PC-9 (cell line): Measurements from ENCODE around the gene STK26. TPM values are rescaled to one million over a fixed set of nuclear protein-coding genes. Genes with fewer than 3 reads are reported as not detected.

Source experiments
- BruUV-seq: library from RNA; stranded (reverse); fragments of 400-500 nt; replicated peaks from 2 replicates; lab custom pipeline; 2021; lab: Mats Ljungman, UMichigan
- CTCF ChIA-PET: fragments of 300-600 bp; sonication (Branson Sonifier 250); formaldehyde crosslinking; loops from one replicate; lab custom pipeline; 2022; ENCODE audit warnings: antibody characterized with exemption; lab: Charles Lee
- POLR2A ChIA-PET: fragments of 300-600 bp; sonication (Branson Sonifier 250); formaldehyde crosslinking; loops from one replicate; lab custom pipeline; 2022; ENCODE audit warnings: antibody characterized with exemption; ENCODE audit not compliant: unreplicated experiment; lab: Charles Lee
- DNase-seq, 2 experiments: peaks; one replicate each; pipeline versions ENCODE4 v3.0.0 to v3.0.0-alpha.2; 2015 to 2022; ENCODE audit warnings: mixed read lengths in 1 of 2
- H2AFZ ChIP-seq: fragments of 200-600 bp; sonication (generic); 2 replicates; pipeline ENCODE4 v1.8.1; 2017; ENCODE audit warnings: antibody characterized with exemption
- H3F3A ChIP-seq: fragments of 200-600 bp; sonication (generic); 2 replicates; pipeline ENCODE4 v1.8.1; 2017; ENCODE audit warnings: antibody characterized with exemption, mild to moderate bottlenecking, low read depth; ENCODE audit not compliant: insufficient read depth
- H3K27ac ChIP-seq: fragments of 200-600 bp; sonication (generic); 2 replicates; pipeline ENCODE4 v1.6.1; 2016; ENCODE audit warnings: mixed run types
- H3K27me3 ChIP-seq: fragments of 200-600 bp; sonication (generic); 2 replicates; pipeline ENCODE4 v1.6.1; 2016; ENCODE audit warnings: low read depth, mixed run types; ENCODE audit not compliant: insufficient read depth
- H3K36me3 ChIP-seq: fragments of 200-600 bp; sonication (generic); 2 replicates; pipeline ENCODE4 v1.6.1; 2016; ENCODE audit warnings: low read depth, mixed run types
- H3K4me1 ChIP-seq: fragments of 200-600 bp; sonication (generic); replicated peaks from 2 replicates; pipeline ENCODE4 v1.6.1; 2016; ENCODE audit warnings: mixed run types; ENCODE audit not compliant: insufficient read depth
- H3K4me2 ChIP-seq: fragments of 200-600 bp; sonication (generic); 2 replicates; pipeline ENCODE4 v1.6.1; 2017; ENCODE audit warnings: mixed run types
- H3K4me3 ChIP-seq: fragments of 200-600 bp; sonication (generic); 2 replicates; pipeline ENCODE4 v1.6.1; 2016; ENCODE audit warnings: mixed run types
- H3K79me2 ChIP-seq: fragments of 200-600 bp; sonication (generic); 2 replicates; pipeline ENCODE4 v1.6.1; 2017; ENCODE audit warnings: low read depth, mixed run types
- H3K9me2 ChIP-seq: fragments of 200-600 bp; sonication (generic); 2 replicates; pipeline ENCODE4 v1.8.1; 2017; ENCODE audit warnings: mild to moderate bottlenecking; ENCODE audit not compliant: insufficient read depth
- H3K9me3 ChIP-seq: fragments of 200-600 bp; sonication (generic); 2 replicates; pipeline ENCODE4 v1.8.1; 2016; ENCODE audit warnings: low read depth; ENCODE audit not compliant: insufficient read depth
- H4K20me1 ChIP-seq: fragments of 200-600 bp; sonication (generic); 2 replicates; pipeline ENCODE4 v1.8.1; 2017; ENCODE audit not compliant: insufficient read depth
- CTCF ChIP-seq: fragments of 200-600 bp; sonication (generic); conservative IDR thresholded peaks from 2 replicates; pipeline ENCODE4 v1.6.1; 2017; ENCODE audit warnings: mixed run types, antibody characterized with exemption, mild to moderate bottlenecking, moderate library complexity
- EZH2 ChIP-seq: fragments of 200-600 bp; sonication (generic); IDR thresholded peaks from 2 replicates; pipeline ENCODE4 v1.8.0; 2017; ENCODE audit warnings: antibody characterized with exemption, low read depth
- intact Hi-C: fragments of 100-400 bp; cut with micrococcal nuclease; formaldehyde crosslinking; loops from one replicate; pipeline ENCODE4 v1.10.0; 2022; ENCODE audit not compliant: unreplicated experiment
- total RNA-seq: library from RNA; stranded (reverse); gene quantifications from 2 replicates; pipeline ENCODE4 v1.2.3, GENCODE V29; 2021

The STK26 gene
- total RNA-seq, 1 experiment from 2014 or later = 48.4 TPM

GRCh38 chrX:132088864-132089263 lies 65.8 kb downstream of the STK26 start:
- H3F3A ChIP-seq = peaks cover 9% of the 10 kb centered on the region; the same call in 1 of the 2 replicates
- H3K9me2 ChIP-seq = no peaks in the 10 kb centered on the region
- no peak overlapping the region for H3K4me2 ChIP-seq
- intact Hi-C loops = no loop called here
- no peaks in the 10 kb centered on the region for H3K27me3 ChIP-seq
- POLR2A ChIA-PET = no interaction called here
- H3K4me1 ChIP-seq = no peaks in the 10 kb centered on the region
- CTCF ChIA-PET = no interaction called here
- no peaks in the 10 kb centered on the region for H3K9me3 ChIP-seq
- no peak overlapping the region for H3K4me3 ChIP-seq
- no peaks in the 10 kb centered on the region for H3K79me2 ChIP-seq
- no peaks in the 10 kb centered on the region for H3K36me3 ChIP-seq
- no peak overlapping the region for H3K27ac ChIP-seq
- TF ChIP-seq CTCF = no peak
- TF ChIP-seq EZH2 = no peak
- no TSS peak for BruUV-seq
- DNase-seq = no peak
- no peak overlapping the region for H2AFZ ChIP-seq
- no peaks in the 10 kb centered on the region for H4K20me1 ChIP-seq

GRCh38 chrX:132090403-132091159 lies 67.5 kb downstream of the STK26 start:
- Histone ChIP-seq H3K79me2 (no peaks in the 10 kb centered on the region), H3K36me3 (no peaks in the 10 kb centered on the region), H3K9me2 (no peaks in the 10 kb centered on the region), H3F3A (peaks cover 9% of the 10 kb centered on the region; the same call in 1 of the 2 replicates), H2AFZ (no peak overlapping the region), H4K20me1 (no peaks in the 10 kb centered on the region), H3K4me3 (no peak overlapping the region), H3K4me1 (no peaks in the 10 kb centered on the region), H3K9me3 (no peaks in the 10 kb centered on the region), H3K27me3 (no peaks in the 10 kb centered on the region), H3K27ac (no peak overlapping the region), H3K4me2 (no peak overlapping the region)
- TF ChIP-seq EZH2 (no peak), CTCF (no peak)
- ChIA-PET POLR2A (no interaction called here), CTCF (interaction anchor here (1.3 kb wide), 1 partner anchor 202 kb away, joined by 5 read pairs; no protein-coding TSS in a partner anchor)
- BruUV-seq = no TSS peak
- intact Hi-C loops = loop anchor here (5.0 kb wide), 1 partner anchor 522 kb away; no protein-coding TSS in a partner anchor
- DNase-seq = no peak

GRCh38 chrX:132092439-132093065 lies 69.5 kb downstream of the STK26 start:
- POLR2A ChIA-PET = no interaction called here

More at GRCh38 chrX:132092439-132093065, 69.5 kb downstream of the STK26 start:
- Histone ChIP-seq H3K4me1 (no peaks in the 10 kb centered on the region), H2AFZ (no peak overlapping the region), H3K36me3 (no peaks in the 10 kb centered on the region), H3K4me3 (no peak overlapping the region), H3K27me3 (no peaks in the 10 kb centered on the region), H3K4me2 (no peak overlapping the region), H4K20me1 (no peaks in the 10 kb centered on the region), H3F3A (no peaks in the 10 kb centered on the region), H3K27ac (no peak overlapping the region), H3K9me2 (no peaks in the 10 kb centered on the region), H3K79me2 (no peaks in the 10 kb centered on the region), H3K9me3 (no peaks in the 10 kb centered on the region)
- peak; percentile 91 for TF ChIP-seq CTCF
- no peak for TF ChIP-seq EZH2
- no TSS peak for BruUV-seq
- intact Hi-C loops = loop anchor here (1.0 to 5.0 kb wide), 2 partner anchors 127 to 520 kb away; partner anchors contain the start of gene RAP2C
- peak; percentile 58 to 61 for DNase-seq
- CTCF ChIA-PET = interaction anchor here (0.5 to 1.3 kb wide), 17 partner anchors 13 to 542 kb away, joined by 3 to 21 read pairs (median 3); partner anchors contain the start of gene RAP2C
